ENCODE measurements around the gene EVC.

Gene EVC

GRCh38 chr4:5857199-5857598 is 146.2 kb downstream of the EVC start:
- Histone ChIP-seq H3K36me3 (ENCODE audit: insufficient read depth, insufficient read length, low read length) (peaks cover 60% of the 10 kb centered on the region), H3K4me3 (ENCODE audit: insufficient read length, low read depth) (no peak overlapping the region), H3K27me3 (ENCODE audit: insufficient read depth, insufficient read length) (no peaks in the 10 kb centered on the region), H3K9ac (ENCODE audit: insufficient read length, low read depth) (no peak overlapping the region), H3K9me3 (ENCODE audit: insufficient read depth, low read length) (no peaks in the 10 kb centered on the region), H3K4me1 (ENCODE audit: insufficient read depth, insufficient read length) (no peaks in the 10 kb centered on the region)
- DNase-seq (ENCODE audit: low read depth, low spot score): no peak
- TF ChIP-seq ZNF274 (IDR thresholded peaks at IDR 0.05; ENCODE audit: low read depth, low read length) (no peak), YY1 (IDR thresholded peaks at IDR 0.05; ENCODE audit: insufficient read depth, insufficient read length) (no peak), SUZ12 (IDR thresholded peaks at IDR 0.05; ENCODE audit: extremely low read depth, insufficient read depth, insufficient read length) (no peak)

- H3K9ac ChIP-seq (ENCODE audit: insufficient read length, low read depth): no peak overlapping the region
- H3K4me1 ChIP-seq (ENCODE audit: insufficient read depth, insufficient read length): no peaks in the 10 kb centered on the region
- H3K27me3 ChIP-seq (ENCODE audit: insufficient read depth, insufficient read length): no peaks in the 10 kb centered on the region
- DNase-seq (ENCODE audit: low read depth, low spot score): no peak
- H3K36me3 ChIP-seq (ENCODE audit: insufficient read depth, insufficient read length, low read length): peaks cover 60% of the 10 kb centered on the region
- no peak for TF ChIP-seq SUZ12 (IDR thresholded peaks at IDR 0.05; ENCODE audit: extremely low read depth, insufficient read depth, insufficient read length)
- TF ChIP-seq YY1 (IDR thresholded peaks at IDR 0.05; ENCODE audit: insufficient read depth, insufficient read length): no peak
- no peak for TF ChIP-seq ZNF274 (IDR thresholded peaks at IDR 0.05; ENCODE audit: low read depth, low read length)
- H3K4me3 ChIP-seq (ENCODE audit: insufficient read length, low read depth): no peak overlapping the region
- no peaks in the 10 kb centered on the region for H3K9me3 ChIP-seq (ENCODE audit: insufficient read depth, low read length)
Observed at GRCh38 chr4:5858020-5858769, 147.2 kb downstream of the EVC start.

GRCh38 chr4:5863461-5864113 is 152.6 kb downstream of the EVC start:
- peaks cover 8% of the 10 kb centered on the region for H3K4me1 ChIP-seq (ENCODE audit: insufficient read depth, insufficient read length)
- no peak overlapping the region for H3K9ac ChIP-seq (ENCODE audit: insufficient read length, low read depth)
- no peaks in the 10 kb centered on the region for H3K9me3 ChIP-seq (ENCODE audit: insufficient read depth, low read length)
- H3K4me3 ChIP-seq (ENCODE audit: insufficient read length, low read depth): no peak overlapping the region
- DNase-seq (ENCODE audit: low read depth, low spot score): no peak
- H3K27me3 ChIP-seq (ENCODE audit: insufficient read depth, insufficient read length): no peaks in the 10 kb centered on the region
- H3K36me3 ChIP-seq (ENCODE audit: insufficient read depth, insufficient read length, low read length): peaks cover 58% of the 10 kb centered on the region
- TF ChIP-seq ZNF274 (IDR thresholded peaks at IDR 0.05; ENCODE audit: low read depth, low read length) (no peak), YY1 (IDR thresholded peaks at IDR 0.05; ENCODE audit: insufficient read depth, insufficient read length) (no peak), SUZ12 (IDR thresholded peaks at IDR 0.05; ENCODE audit: extremely low read depth, insufficient read depth, insufficient read length) (no peak)

All from NT2/D1 (cell line).